ENCODE data around the gene NFATC1. TPM values are rescaled to one million over a fixed set of nuclear protein-coding genes. Genes with fewer than 3 reads are reported as not detected.

NFATC1 gene
- total RNA-seq, 1 experiment from 2014 or later = 6.8 TPM

- no peak for DNase-seq (ENCODE audit: low spot score)
- in situ Hi-C loops (cut with HindIII; ENCODE audit: low sequenced_read_pairs) = no loop called here
Observed at GRCh38 chr18:79552140-79552631, 156.5 kb downstream of the NFATC1 start.

DNA sequence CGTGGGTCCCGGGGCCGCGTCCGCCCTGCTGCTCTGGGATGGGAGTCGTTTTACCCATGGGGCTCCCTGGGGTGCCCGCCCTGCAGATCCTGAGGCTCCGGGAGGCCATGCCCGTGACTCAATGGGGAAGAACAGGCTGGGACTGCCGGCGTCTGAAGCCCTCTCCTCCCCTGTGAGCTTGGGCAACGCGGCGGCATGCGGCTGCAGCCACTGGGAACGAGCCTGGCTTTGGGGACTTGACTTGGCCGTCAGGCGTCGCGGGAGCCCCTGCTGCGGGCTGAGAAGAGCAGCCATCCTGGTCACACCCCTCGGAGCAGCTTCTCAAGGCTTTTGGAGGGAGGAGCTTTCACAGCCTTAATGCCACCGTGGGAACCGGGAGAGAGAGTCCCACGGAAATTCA, 157.0 kb downstream of the NFATC1 start:
- no peak for DNase-seq (ENCODE audit: low spot score)
- in situ Hi-C loops (cut with HindIII; ENCODE audit: low sequenced_read_pairs) = no loop called here

DNA sequence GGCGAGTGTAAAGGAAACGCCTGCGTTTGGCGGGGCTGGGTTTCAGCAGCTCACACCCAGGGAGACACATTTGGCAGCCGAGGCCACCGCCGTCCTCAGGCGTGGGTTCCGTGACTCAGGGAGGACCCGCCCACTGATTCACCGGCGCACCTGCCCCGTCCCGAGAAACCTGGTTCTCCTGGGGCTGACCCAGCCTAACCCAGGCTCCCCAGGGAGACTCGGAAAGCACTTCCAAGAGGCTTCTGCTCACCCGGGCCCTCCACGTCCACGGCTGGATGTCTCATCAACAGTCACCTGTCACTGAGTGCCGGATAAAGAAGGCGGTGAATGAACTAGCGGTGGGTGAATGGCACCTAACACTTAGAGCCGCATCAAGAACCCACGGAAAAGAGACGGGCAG, 157.4 kb downstream of the NFATC1 start:
- in situ Hi-C loops (cut with HindIII; ENCODE audit: low sequenced_read_pairs) = no loop called here
- DNase-seq (ENCODE audit: low spot score) = no peak

GRCh38 chr18:79553696-79554095, 158.0 kb downstream of the NFATC1 start:
- no peak for DNase-seq (ENCODE audit: low spot score)
- in situ Hi-C loops (cut with HindIII; ENCODE audit: low sequenced_read_pairs) = no loop called here

GRCh38 chr18:79554321-79554720, 158.6 kb downstream of the NFATC1 start:
- in situ Hi-C loops (cut with HindIII; ENCODE audit: low sequenced_read_pairs) = no loop called here
- no peak for DNase-seq (ENCODE audit: low spot score)

GRCh38 chr18:79554945-79555645, 159.4 kb downstream of the NFATC1 start:
- in situ Hi-C loops (cut with HindIII; ENCODE audit: low sequenced_read_pairs) = no loop called here
- DNase-seq (ENCODE audit: low spot score) = no peak

DNA sequence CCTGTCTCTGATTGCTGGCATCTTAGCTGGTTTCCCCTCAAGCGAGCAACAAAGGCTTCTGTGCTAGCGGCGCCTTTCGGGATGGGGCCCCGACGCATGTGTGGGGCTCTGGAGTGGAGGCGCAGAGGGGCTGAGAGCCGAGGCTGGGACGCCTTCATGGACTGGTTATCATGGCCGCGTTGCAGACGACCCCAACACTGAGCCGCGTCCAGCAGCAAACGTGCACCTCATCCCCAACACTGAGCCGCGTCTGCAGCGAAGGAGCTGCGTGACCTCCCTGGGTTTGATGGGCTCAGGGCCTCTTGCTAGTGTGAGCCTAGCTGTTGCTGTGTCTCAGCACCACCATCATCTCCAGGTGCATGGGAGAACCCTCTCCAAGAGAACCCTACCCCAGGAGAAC, 160.2 kb downstream of the NFATC1 start:
- DNase-seq (ENCODE audit: low spot score) = no peak
- in situ Hi-C loops (cut with HindIII; ENCODE audit: low sequenced_read_pairs) = no loop called here

GRCh38 chr18:79556829-79557585, 161.3 kb downstream of the NFATC1 start:
- no peak for DNase-seq (ENCODE audit: low spot score)
- in situ Hi-C loops (cut with HindIII; ENCODE audit: low sequenced_read_pairs) = no loop called here

DNA sequence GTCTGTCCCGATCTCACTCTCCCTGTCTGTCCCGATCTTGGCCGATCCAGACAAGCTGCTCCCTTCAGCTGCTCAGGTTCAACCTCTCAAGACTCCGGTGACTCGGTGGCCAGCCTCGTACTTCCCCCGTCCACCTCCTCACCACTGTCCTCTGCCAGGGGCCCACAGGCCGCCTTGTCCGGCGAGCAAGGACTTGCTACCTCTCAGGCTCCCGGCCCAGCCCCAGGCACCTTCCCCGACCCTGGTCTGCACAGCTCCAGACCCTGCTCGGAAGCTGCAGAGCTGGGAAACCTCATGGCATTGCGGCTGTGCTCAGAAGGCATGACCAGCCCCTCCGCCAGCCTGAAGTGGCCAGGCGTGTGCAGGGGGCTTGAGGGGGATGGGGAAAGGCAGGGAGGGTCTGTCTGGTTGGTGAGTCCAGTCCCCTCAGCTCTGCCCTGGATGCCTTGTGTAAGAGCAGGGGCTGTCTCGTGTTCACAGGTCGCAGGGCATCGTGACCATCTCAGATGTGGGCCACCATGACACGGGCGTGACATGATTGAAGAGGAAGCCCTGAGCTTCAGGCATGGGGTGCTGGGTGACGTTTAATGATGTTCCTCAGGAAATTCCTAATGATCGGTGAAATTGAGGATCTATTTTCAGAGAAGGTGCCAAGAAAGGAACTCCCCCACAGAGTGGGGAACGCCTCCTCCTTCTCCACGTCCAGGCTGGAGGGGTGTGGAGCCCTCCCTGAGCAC, 162.6 kb downstream of the NFATC1 start:
- in situ Hi-C loops (cut with HindIII; ENCODE audit: low sequenced_read_pairs) = no loop called here
- DNase-seq (ENCODE audit: low spot score) = no peak

DNA sequence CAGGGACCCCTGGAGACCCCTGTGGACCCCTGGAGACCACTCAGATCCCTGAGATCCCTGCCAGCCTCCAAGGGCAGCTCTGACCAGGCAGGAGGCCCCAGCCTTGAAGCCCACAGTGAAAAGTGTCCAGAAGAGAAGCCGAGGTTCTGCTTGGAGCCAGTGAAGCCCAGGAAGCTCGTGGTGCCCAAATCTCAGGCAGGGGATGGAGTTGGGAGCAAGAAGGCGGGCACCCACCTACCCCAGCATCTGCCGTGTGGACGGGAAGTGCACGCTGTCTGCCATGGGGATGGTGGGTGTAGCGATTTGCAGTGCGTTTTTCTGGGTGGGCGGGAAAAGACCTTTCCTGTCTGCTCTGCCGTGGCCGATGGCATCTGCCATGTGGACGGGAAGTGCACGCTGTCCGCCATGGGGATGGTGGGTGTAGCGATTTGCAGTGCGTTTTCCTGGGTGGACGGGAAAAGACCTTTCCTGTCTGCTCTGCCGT, 163.2 kb downstream of the NFATC1 start:
- in situ Hi-C loops (cut with HindIII; ENCODE audit: low sequenced_read_pairs) = no loop called here
- no peak for DNase-seq (ENCODE audit: low spot score)

- in situ Hi-C loops (cut with HindIII; ENCODE audit: low sequenced_read_pairs) = no loop called here
- DNase-seq (ENCODE audit: low spot score) = no peak
Observed at GRCh38 chr18:79559436-79559835, 163.7 kb downstream of the NFATC1 start.

DNA sequence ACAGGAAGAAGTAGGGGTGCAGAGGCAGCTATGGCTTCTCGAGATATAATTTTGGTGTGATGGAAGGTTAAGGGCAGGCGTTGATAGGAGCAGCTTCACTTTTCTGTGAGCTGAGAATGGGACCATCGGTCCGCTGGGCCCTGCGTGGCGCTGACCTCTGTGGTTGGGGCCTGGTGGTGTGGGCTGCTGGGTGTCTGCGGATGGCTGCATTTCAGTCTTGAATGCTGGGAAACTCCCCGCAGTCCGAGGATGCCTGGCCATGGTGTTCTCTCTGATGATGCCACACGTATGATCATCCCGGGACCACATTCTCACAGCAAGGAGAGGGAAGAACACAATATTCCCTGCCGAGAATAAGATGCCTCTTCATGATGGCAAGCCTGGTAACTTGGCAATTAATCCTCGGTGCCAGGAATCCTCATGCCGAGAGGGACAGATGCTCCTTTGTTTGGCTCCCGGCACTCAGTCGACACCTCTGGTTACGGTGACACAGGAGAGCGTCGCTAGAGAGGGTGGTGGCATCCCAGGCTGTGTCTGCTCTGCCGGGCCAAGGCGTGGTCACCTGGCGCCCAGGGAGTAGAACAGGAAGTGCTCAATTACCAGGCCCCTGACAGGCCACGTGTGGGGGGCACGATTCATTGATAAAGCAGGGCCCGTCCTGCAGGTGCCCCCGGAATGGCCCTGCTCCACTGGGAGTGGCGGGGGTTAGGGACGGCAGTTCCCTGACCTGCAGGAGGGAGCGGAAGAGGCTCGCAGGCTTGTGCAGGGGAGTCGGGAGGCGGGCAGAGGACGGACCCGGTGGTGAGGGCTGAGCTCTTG, 164.5 kb downstream of the NFATC1 start:
- no peak for DNase-seq (ENCODE audit: low spot score)
- in situ Hi-C loops (cut with HindIII; ENCODE audit: low sequenced_read_pairs) = no loop called here

DNA sequence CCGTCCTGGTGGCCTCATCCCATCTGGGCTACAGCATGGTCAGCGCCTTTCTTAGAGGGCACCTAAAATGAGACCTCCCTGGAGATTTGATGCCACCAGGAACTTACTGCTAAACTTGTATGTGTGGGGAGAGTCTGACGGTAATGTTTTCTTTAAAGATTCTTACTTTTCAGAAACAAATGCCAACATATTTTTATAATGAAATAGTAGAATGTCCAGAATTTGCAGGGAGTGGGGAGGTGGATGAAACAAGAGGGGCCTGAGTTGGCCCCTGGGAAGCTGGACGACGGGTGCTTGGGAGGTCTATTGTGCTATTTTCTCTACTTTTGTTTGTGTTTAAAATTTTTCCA, 165.1 kb downstream of the NFATC1 start:
- in situ Hi-C loops (cut with HindIII; ENCODE audit: low sequenced_read_pairs) = no loop called here

GRCh38 chr18:79563949-79564348, 168.2 kb downstream of the NFATC1 start:
- no peak for DNase-seq (ENCODE audit: low spot score)
- in situ Hi-C loops (cut with HindIII; ENCODE audit: low sequenced_read_pairs) = no loop called here

More for the DNA sequence above, 165.1 kb downstream of the NFATC1 start:
- DNase-seq (ENCODE audit: low spot score) = no peak

- DNase-seq (ENCODE audit: low spot score) = no peak
- in situ Hi-C loops (cut with HindIII; ENCODE audit: low sequenced_read_pairs) = no loop called here
Observed at GRCh38 chr18:79564441-79564840, 168.7 kb downstream of the NFATC1 start.

DNA sequence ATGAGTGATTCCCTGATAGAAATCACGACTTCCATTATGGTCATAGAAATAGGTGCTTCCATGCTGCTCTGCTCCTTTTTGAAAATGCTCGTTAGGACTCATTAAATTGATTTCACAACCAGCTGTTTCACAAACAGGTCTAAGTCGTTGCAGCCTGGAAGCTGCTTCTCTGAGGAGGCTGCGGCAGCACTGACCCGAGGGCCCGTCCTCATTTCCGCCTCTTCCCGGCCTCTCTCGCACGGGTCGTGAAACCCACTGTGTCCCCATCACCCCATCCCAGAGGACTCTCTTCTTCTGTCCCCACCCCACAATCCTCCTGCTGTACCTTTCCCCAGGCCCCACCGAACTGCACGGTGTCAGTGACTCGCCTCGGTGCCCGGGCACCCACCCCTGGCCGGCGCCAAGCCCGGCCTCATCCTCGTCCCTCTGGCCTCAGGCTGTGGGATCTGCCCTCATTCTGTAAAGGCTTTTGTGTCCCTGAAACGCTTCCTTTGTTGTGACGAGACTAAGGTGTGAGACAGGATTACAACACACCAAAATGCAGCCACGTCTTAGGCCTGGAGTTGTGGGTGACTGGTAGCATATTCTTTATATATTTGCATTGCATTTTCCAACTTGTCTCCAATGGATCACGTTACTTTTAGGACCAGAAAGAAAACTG, 171.2 kb downstream of the NFATC1 start:
- no peak for DNase-seq (ENCODE audit: low spot score)
- in situ Hi-C loops (cut with HindIII; ENCODE audit: low sequenced_read_pairs) = no loop called here

DNA sequence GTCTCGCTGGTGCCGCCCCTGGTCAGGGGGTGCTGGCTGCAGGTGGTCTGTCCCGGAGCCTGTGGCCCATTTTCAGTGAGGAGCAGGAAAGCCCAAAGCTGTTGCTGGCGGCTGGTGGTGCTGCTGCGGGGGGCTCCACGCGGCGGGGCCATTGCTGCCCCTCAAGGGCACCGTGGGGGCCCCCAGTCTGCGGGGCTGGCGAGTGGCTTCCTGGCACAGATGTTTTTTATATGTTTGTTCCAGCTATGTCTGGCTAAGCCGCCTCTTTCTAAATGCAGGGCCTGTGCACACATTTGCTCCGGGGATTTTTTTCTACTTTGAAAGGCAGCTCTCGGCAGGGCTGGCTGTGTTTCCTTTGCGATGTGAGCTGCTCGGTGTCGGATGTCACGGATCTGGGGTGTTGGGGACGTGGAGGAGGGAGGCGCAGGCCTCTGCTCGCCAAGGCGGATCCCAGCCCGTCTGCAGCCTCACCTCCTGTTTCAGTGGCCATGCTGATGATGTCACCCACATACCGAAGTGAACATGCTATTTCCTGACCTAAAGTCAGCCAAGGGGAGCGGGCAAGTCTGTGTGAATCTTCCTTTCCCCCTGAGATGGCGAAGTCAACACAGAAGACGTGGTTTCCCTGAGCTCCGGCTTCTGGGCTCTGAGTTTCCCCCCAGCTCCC, 171.9 kb downstream of the NFATC1 start:
- in situ Hi-C loops (cut with HindIII; ENCODE audit: low sequenced_read_pairs) = no loop called here
- no peak for DNase-seq (ENCODE audit: low spot score)

DNA sequence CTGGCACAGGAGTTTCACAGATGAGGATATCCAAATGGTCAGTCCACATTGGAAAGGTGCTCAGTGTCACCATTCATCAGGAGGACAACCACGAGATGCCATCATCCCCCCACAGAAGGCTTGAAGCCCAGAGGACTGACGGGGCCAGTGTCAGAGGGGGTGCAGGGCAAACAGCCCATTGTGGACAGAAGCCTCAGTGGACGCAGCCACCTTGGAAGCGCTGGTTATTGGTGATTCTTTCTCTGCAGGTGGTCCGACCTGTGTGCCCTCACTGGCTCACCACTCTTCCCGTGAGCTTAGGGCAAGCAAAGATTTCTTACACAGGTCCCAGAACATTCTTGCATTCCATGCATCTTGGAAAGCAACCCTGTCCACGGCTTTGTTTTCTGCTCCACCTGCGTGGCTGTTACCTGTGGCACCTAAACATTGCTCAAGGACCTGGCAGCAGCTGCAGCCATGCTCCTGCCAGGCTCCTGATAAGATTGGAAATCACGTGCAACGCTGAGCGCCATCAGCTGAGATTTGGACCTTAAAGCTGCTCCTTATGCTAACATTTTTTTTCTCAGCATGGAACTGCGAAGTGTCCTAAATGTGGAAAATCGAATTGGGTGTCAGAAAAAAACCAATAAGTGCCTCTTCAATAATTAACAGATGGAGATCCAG, 172.9 kb downstream of the NFATC1 start:
- in situ Hi-C loops (cut with HindIII; ENCODE audit: low sequenced_read_pairs) = no loop called here
- DNase-seq (ENCODE audit: low spot score) = no peak
